ENCODE results near the gene DDX56.

- TF ChIP-seq, protein P1, sequence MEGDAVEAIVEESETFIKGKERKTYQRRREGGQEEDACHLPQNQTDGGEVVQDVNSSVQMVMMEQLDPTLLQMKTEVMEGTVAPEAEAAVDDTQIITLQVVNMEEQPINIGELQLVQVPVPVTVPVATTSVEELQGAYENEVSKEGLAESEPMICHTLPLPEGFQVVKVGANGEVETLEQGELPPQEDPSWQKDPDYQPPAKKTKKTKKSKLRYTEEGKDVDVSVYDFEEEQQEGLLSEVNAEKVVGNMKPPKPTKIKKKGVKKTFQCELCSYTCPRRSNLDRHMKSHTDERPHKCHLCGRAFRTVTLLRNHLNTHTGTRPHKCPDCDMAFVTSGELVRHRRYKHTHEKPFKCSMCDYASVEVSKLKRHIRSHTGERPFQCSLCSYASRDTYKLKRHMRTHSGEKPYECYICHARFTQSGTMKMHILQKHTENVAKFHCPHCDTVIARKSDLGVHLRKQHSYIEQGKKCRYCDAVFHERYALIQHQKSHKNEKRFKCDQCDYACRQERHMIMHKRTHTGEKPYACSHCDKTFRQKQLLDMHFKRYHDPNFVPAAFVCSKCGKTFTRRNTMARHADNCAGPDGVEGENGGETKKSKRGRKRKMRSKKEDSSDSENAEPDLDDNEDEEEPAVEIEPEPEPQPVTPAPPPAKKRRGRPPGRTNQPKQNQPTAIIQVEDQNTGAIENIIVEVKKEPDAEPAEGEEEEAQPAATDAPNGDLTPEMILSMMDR (IDR thresholded peaks at IDR 0.05) = no peak
- no peak for TF ChIP-seq POLR2A (IDR thresholded peaks at IDR 0.05)
Observed at GRCh38 chr7:44538798-44539668, 34.7 kb downstream of the DDX56 start.

Measured in esophagus squamous epithelium (tissue), 4 donors.